NCI-H774 (cell line): ENCODE data around the gene LAMC2.
A peak's percentile ranks its signal among the peaks of the same experiment; 100 is the strongest.
"Not testable (repeated sequence)": the region's sequence is repeated elsewhere in the genome, so short reads cannot be mapped to it uniquely, and the experiment has no call there.

Experiments
- DNase-seq: peaks from one replicate; lab custom pipeline; 2025; lab: John Stamatoyannopoulos, UW

Gene LAMC2

GRCh38 chr1:183263886-183264602 lies 78.0 kb downstream of the LAMC2 start:
- DNase-seq = no peak

- DNase-seq = no peak
Measured at GRCh38 chr1:183267646-183268431, 81.8 kb downstream of the LAMC2 start.

GRCh38 chr1:183270541-183271141 lies 84.6 kb downstream of the LAMC2 start:
- no peak for DNase-seq

DNA sequence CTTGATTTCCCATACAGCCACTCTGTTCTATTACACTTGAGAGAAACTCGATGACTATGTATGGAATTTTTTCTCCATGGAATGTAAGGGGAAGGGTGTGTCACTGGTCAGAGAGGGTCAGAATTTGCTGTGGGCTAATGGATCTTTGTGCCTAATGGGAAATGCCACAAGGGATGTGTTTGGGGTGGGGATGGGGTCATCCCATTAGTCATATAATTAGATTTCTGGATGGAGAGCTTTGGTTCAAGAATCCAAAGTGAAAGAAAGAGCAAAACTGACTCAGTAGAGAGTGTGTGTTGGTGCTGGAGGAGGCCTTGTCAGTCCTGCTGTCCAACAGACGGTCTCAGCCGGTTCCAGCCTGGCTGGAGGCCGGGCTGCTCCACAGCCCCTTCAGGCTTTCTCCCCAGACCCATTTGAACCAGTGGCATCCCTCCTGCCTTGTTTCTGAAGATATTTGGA lies 86.4 kb downstream of the LAMC2 start:
- no peak for DNase-seq

DNA sequence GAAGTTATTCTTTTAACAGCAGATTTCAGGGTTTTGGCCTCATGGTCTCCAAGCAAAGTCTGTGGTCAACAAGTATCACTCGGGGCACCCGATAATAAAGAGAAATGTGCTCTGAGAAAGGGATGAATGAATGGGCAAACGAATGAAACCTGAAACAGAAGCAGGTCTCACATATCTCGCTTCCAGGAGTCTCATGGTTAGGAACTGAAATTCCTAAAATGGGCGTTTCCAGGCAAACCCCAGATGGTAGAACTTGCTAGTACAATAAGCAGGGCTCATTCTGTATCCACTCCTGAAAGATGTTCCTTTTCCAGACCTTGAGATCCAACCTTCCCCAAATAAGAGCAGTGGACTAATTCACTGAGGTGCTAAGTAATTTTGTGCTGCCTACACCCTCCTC lies 87.2 kb downstream of the LAMC2 start:
- DNase-seq = no peak

DNA sequence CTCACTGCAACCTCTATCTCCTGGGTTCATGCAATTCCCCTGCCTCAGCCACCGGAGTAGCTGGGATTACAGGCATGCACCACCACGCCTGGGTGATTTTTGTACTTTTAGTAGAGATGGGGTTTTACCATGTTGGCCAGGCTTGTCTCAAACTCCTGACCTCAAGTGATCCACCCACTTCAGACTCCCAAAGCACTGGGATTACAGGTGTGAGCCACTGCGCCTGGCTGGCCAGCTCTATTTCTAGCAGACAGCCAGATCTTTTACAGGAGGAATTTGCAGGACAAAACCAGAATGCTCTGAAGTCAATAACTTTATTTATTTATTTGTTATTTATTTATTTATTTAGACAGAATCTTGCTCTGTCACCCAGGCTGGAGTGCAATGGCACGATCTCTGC lies 87.9 kb downstream of the LAMC2 start:
- DNase-seq = not testable (repeated sequence)

DNA sequence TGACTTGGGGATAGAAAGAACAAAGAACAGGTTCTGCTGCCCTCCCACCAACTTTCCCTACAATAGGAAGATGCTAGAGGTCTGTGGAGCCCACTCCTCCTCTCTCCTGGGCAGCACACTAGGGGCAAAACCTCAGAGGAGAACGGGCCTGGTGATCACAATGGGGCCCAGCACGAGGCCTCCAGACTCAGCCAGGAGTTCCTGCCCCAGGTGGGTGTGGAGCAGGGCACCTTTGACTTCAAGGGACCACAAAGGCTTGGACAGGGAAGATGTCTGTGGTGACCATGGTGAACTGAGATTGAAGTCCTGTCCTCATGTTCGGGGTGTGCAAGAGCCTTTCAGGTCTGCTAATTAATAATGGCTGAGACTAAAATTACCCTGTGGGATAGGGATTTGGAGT lies 88.8 kb downstream of the LAMC2 start:
- no peak for DNase-seq

DNA sequence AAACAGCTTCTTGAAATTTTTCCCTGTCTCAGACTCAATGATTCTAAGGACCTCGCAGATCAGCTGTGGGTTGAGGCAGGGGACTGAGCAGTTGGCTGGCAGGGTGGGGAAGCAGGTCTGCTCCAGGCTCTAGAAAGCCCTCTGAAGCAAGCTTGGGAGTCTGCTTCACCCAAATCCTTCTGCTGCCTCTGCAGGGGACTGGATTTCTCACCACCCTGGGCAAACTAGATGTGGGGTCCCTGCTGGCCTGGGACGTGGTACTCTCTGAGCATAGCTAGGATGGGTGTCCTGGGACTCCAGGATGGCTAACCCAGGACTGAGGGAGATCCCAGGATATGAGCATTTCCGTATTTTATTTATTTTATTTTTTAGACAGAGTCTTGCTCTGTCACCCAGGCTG lies 89.3 kb downstream of the LAMC2 start:
- DNase-seq = no peak

GRCh38 chr1:183276386-183277080 lies 90.5 kb downstream of the LAMC2 start:
- no peak for DNase-seq

DNA sequence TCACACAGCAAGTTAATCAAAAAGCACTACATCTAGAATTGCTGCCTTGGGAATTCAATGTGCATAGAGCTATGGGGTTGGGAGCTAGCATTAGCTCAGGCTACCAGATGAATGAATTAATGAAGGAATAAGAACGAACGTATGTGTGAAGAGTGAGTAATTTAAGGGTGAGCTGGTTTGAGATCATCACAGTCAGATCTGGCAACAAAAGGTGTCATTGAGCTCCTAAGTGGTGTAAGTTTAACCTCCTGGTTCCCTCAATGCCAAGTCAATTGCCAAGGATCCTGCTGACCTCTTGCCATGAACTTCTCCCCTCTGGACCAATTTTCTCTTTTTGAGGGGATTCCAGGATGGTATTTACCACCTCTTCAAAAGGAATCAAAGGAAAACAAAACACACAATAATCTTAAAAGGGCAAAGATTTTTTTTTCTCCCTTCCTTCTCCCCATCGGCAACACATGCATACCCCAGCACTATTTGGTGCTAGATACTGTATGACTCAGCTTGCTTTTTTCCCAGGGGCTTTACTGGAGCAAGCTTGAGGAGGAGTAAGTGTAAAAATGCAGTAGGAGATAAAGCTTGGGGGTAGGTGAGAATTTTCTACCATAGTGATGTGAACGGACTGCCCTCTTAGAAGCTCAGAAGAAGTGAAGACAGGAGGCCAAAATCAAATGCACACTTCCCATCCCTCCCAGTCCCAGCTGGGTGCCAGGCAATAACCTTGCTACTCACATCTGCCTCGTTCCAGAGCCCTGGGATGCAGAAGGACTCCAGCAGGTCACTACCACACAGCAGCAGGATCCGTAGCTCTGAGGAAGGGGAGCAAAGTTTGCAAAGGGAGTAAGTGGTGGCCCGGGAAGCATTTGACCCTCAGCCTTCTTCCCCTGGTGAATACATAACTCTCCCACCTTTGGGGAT lies 92.0 kb downstream of the LAMC2 start:
- no peak for DNase-seq

- no peak for DNase-seq
Measured at GRCh38 chr1:183278739-183279591, 92.9 kb downstream of the LAMC2 start.

DNA sequence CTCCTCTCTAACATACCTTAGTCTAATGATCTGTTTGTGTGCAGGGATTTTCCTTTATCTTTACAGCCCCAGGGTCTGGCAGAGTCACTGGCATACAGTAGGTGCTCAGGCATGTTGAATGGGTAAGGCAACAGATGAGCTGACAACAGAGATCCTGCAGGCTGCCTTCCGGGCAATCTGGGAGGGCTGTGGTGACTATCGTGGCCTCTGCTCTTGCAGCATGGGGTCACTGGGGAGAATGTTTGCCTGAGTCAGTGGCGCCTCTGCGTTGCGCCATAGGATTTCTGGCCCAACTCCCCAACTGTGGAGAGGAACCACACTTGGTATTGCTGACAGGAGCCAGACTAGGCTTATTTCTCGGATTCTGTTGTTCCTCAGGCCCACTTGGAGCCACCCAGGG lies 93.8 kb downstream of the LAMC2 start:
- no peak for DNase-seq

DNA sequence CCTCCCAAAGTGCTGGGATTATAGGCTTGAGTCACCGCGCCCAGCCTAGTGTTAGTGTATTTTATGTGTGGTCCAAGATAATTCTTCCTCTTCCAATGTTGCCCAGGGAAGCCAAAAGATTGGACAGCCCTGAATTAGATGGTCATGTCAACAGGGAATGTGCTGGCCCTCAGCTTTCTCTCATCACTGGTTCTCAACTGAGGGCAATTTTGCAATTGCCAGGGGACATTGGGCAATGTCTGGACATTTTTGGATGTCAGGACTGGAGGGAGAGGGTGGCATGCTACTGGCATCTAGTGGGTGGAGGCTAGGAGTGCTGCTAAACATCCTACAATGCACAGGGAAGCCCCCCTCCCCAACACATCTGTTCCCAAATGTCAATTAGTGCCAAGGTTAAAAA lies 95.0 kb downstream of the LAMC2 start:
- no peak for DNase-seq

DNA sequence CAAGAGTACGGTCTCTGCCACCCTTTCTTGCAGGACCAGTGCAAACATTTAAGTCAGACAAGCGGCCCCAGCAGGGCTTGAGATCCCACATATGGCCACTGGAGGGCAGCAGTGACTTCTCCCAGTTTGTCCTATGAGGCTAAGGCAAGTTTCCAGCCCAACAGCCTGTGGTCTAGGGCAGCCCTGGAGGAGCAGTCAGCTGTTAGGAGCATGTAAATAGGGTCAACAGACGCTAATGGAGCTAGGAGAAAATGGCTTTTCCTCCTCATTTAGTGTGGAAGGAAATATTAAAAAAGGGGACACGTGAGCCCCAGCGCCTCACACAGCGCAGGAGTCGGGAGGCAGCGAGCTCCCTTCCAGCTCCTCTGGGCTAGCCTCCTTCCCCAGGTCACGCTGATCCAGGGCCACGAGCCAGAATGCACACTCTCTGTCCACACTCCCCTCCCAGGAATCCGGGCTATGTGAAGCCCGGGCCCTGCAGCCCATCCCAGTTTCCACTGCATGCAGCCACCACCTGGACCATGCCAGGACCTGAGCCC lies 95.6 kb downstream of the LAMC2 start:
- DNase-seq = peak; percentile 78

- no peak for DNase-seq
Measured at GRCh38 chr1:183282101-183282855, 96.2 kb downstream of the LAMC2 start.

- DNase-seq = no peak
Measured at GRCh38 chr1:183283286-183283685, 97.2 kb downstream of the LAMC2 start.

- DNase-seq = no peak
Measured at GRCh38 chr1:183284086-183284485, 98.0 kb downstream of the LAMC2 start.

- DNase-seq = no peak
Measured at GRCh38 chr1:183285256-183285655, 99.2 kb downstream of the LAMC2 start.

GRCh38 chr1:183285746-183286145 lies 99.7 kb downstream of the LAMC2 start:
- DNase-seq = no peak
